Measurements from ENCODE around the gene DCT.

Gene DCT

DNA sequence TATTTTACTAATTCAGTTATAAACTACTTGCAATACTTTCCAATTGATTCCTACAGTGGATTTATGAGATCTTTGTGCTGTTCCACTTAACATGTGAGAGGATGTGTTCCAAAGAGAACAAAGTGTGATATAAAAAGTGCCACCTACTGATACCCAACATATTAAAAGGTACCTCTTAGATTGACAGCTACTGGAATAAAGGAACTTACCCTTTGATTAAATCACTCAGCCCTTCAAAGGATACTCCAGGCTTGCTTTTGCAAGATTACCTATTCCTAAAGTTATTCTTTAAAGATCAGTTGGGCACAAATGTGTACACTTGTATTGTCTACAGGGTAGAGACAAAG is 65.9 kb downstream of the DCT start:
- TF ChIP-seq, protein P1, sequence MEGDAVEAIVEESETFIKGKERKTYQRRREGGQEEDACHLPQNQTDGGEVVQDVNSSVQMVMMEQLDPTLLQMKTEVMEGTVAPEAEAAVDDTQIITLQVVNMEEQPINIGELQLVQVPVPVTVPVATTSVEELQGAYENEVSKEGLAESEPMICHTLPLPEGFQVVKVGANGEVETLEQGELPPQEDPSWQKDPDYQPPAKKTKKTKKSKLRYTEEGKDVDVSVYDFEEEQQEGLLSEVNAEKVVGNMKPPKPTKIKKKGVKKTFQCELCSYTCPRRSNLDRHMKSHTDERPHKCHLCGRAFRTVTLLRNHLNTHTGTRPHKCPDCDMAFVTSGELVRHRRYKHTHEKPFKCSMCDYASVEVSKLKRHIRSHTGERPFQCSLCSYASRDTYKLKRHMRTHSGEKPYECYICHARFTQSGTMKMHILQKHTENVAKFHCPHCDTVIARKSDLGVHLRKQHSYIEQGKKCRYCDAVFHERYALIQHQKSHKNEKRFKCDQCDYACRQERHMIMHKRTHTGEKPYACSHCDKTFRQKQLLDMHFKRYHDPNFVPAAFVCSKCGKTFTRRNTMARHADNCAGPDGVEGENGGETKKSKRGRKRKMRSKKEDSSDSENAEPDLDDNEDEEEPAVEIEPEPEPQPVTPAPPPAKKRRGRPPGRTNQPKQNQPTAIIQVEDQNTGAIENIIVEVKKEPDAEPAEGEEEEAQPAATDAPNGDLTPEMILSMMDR (IDR thresholded peaks at IDR 0.05; ENCODE audit: insufficient read depth, low read length, poor library complexity, severe bottlenecking), result no peak
- Histone ChIP-seq H3K4me3 (replicated peaks; ENCODE audit: low read depth, low read length) (no peak overlapping the region), H3K27me3 (replicated peaks; ENCODE audit: control insufficient read depth, insufficient read depth, low read length) (no peaks in the 10 kb centered on the region; the same call in 1 of the 2 replicates), H3K36me3 (ENCODE audit: control insufficient read depth, insufficient read depth, low read length) (no peaks in the 10 kb centered on the region)
- DNase-seq (ENCODE audit: extremely low read depth, insufficient read length), result no peak

- no peak for DNase-seq (ENCODE audit: extremely low read depth, insufficient read length)
- Histone ChIP-seq H3K36me3 (ENCODE audit: control insufficient read depth, insufficient read depth, low read length) (no peaks in the 10 kb centered on the region), H3K4me3 (replicated peaks; ENCODE audit: low read depth, low read length) (no peak overlapping the region), H3K27me3 (replicated peaks; ENCODE audit: control insufficient read depth, insufficient read depth, low read length) (no peaks in the 10 kb centered on the region; the same call in 1 of the 2 replicates)
- TF ChIP-seq, protein P1 (IDR thresholded peaks at IDR 0.05; ENCODE audit: insufficient read depth, low read length, poor library complexity, severe bottlenecking), result no peak
These were observed 66.4 kb downstream of the DCT start for GRCh38 chr13:94412870-94413597.

GRCh38 chr13:94411747-94412146 is 67.7 kb downstream of the DCT start:
- Histone ChIP-seq H3K27me3 (replicated peaks; ENCODE audit: control insufficient read depth, insufficient read depth, low read length) (no peaks in the 10 kb centered on the region; the same call in 1 of the 2 replicates), H3K4me3 (replicated peaks; ENCODE audit: low read depth, low read length) (no peak overlapping the region), H3K36me3 (ENCODE audit: control insufficient read depth, insufficient read depth, low read length) (no peaks in the 10 kb centered on the region)
- TF ChIP-seq, protein P1 (IDR thresholded peaks at IDR 0.05; ENCODE audit: insufficient read depth, low read length, poor library complexity, severe bottlenecking), result no peak
- DNase-seq (ENCODE audit: extremely low read depth, insufficient read length), result no peak

GRCh38 chr13:94408314-94409036 is 71.0 kb downstream of the DCT start:
- Histone ChIP-seq H3K36me3 (ENCODE audit: control insufficient read depth, insufficient read depth, low read length) (no peaks in the 10 kb centered on the region), H3K27me3 (replicated peaks; ENCODE audit: control insufficient read depth, insufficient read depth, low read length) (no peaks in the 10 kb centered on the region), H3K4me3 (replicated peaks; ENCODE audit: low read depth, low read length) (no peak overlapping the region)
- TF ChIP-seq, protein P1 (IDR thresholded peaks at IDR 0.05; ENCODE audit: insufficient read depth, low read length, poor library complexity, severe bottlenecking), result no peak
- no peak for DNase-seq (ENCODE audit: extremely low read depth, insufficient read length)

DNA sequence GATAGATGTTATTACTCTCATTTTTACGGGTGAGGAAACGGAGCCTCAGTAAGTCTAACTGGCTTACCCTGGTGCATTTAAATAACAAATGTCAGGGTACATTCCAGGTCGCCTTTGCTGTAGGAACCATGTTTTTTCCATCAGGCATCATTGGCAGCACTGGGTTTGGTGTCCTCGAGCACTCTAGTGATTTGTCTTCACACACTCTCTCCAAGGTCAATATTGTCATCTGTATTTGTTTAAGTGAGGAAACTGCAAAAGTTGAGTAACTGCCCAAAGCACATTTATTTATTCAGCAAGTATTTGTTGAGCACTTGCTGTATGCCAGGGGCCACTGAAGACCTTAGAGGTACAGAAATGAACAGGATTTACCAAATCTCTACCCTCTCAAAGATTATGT is 78.6 kb downstream of the DCT start:
- H3K36me3 ChIP-seq (ENCODE audit: control insufficient read depth, insufficient read depth, low read length), result no peaks in the 10 kb centered on the region
- DNase-seq (ENCODE audit: extremely low read depth, insufficient read length), result no peak
- TF ChIP-seq, protein P1 (IDR thresholded peaks at IDR 0.05; ENCODE audit: insufficient read depth, low read length, poor library complexity, severe bottlenecking), result no peak
- no peak overlapping the region for H3K4me3 ChIP-seq (replicated peaks; ENCODE audit: low read depth, low read length)
- H3K27me3 ChIP-seq (replicated peaks; ENCODE audit: control insufficient read depth, insufficient read depth, low read length), result no peaks in the 10 kb centered on the region
